HG02798 (cell line): Measurements from ENCODE around the gene CTF1.
A peak's percentile ranks its signal among the peaks of the same experiment; 100 is the strongest.
"Not testable (repeated sequence)": the region's sequence is repeated elsewhere in the genome, so short reads cannot be mapped to it uniquely, and the experiment has no call there.

Experiments
- ATAC-seq: cut with Tn5 transposase; IDR thresholded peaks from one replicate; pipeline ENCODE4 v1.9.1; 2021; ENCODE audit warnings: mild to moderate bottlenecking; ENCODE audit not compliant: unreplicated experiment, poor library complexity

Gene CTF1

DNA sequence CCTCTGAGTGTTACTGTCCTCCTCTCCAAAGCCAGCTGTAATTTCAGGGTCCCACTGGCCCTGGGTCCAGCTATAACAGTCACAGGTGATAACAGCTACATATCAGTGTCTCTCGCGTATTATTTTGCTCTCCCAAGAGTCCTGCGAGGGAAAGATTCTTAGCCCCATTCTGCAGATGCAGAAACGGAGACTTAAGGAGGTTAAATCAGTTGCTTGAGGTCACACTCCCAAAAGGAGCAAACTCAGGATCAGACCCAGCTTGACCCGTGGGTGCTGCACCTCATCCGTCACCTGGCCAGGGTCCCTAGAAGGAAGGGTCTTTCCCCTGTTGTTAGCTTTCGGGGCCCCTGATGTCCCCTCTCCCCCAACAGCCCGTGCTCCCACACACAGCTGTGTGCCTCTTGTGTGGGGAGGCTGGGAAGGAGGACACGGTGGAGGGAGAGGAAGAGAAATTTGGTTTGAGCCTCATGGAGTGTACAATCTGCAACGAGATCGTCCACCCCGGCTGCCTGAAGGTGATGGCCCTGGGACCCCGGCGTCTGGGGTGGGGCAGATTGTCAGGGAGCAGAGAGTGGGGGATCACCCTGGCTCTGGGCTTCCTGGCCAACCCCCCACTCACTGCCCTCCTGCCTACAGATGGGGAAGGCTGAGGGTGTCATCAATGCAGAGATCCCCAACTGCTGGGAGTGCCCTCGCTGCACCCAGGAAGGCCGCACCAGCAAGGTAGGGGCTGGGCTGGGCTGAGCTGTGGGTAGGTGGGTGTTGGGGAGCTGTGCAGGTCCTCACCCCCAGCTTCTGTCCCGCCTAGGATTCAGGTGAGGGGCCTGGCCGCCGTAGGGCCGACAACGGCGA is 30.7 kb downstream of the CTF1 start:
- no peak for ATAC-seq

DNA sequence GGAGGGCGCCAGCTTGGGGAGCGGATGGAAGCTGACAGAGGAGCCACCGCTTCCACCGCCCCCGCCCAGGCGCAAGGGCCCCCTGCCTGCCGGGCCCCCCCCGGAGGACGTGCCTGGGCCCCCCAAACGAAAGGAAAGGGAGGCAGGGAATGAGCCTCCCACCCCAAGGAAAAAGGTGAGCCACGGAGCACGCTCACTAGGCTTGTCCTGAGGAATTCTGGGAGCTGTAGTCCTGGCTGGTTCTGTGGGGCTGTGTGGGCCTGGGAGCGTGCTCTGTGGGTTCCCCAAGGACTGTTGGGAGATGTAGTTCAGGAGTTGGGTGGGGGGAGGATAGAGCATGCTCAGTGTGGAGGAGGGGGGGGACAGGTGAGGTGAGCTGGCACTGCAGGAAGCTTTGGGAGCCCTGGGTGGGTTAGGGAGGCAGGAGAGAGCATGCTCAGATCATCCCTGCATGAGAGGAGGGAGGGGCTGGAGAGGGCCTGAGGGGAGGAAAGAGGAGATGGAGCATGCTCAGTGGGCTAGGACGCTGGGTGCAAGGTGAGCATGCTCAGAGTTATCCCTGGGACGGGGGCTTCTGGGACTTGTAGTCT is 31.5 kb downstream of the CTF1 start:
- ATAC-seq, result no peak

DNA sequence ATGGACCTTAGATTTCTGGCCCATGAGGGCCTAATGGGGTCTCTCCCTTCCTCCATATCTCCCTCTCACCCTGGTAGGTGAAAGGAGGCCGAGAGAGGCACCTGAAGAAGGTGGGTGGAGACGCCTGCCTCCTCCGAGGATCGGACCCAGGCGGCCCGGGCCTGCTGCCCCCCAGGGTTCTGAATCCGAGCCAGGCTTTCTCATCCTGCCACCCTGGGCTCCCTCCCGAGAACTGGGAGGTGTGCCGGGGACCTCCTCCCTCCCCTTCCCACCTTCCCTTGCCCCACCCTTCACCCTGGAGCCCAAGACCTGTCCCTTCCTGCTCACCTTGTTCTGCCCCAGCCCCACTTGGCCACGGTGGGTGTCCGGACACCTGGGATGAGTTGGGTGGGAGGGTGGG is 32.0 kb downstream of the CTF1 start:
- no peak for ATAC-seq

DNA sequence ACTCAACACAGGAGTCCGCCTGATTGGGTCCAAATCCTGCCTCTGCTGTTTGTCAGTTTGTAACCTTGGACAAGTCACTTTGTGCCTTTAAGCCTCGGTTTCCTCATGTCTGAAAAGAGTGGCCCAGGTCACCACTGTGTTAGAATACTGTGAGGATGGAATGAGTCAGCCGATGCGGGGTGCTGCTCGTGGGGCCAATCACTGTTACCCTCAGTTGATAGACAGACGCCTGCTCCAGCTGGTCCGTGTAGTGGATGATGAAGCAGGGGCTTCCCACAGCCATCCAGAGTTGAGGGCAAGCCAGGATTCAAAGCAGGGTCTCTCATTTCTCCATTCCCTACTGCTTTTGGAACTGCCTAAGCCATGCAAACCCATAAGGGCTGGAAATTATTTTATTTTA is 32.8 kb downstream of the CTF1 start:
- ATAC-seq, result no peak

DNA sequence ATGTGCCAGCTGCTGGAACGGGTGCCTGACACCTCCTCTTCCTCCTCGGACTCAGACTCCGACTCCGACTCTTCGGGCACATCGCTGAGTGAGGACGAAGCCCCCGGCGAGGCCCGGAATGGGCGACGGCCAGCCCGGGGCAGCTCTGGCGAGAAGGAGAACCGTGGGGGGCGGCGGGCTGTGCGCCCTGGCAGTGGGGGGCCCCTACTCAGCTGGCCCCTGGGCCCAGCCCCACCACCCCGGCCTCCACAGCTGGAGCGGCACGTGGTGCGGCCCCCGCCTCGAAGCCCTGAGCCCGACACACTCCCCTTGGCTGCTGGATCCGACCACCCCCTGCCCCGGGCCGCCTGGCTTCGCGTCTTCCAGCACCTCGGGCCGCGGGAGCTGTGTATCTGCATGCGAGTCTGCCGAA is 33.8 kb downstream of the CTF1 start:
- ATAC-seq, result no peak

DNA sequence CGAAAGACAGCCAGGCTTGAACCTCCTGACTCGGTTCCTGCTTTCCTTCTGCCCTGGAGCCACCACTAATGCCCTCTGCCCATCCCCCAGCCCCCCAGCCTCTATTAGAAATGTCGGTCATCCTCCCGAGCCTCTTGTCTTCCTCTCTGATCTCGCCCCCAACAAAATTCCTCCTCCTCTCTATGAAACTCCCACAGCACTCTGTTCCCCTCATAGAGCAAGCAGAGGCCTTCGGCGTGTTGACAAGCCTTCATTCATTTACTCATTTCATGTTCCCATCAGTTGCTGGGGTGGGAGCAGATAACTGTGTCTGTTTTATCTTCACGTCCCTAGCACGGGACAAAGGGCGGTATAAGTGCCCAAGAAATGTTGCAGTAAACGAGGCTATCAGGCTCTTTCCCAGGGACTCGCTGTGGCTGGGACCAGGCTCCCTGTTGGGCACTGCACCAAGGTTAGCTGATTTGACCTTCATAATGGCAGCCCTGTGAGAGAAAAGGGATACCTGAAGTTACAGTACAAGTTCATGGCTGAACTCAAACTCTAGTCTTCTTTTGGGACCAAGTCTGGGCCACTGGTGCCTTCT is 34.7 kb downstream of the CTF1 start:
- no peak for ATAC-seq

DNA sequence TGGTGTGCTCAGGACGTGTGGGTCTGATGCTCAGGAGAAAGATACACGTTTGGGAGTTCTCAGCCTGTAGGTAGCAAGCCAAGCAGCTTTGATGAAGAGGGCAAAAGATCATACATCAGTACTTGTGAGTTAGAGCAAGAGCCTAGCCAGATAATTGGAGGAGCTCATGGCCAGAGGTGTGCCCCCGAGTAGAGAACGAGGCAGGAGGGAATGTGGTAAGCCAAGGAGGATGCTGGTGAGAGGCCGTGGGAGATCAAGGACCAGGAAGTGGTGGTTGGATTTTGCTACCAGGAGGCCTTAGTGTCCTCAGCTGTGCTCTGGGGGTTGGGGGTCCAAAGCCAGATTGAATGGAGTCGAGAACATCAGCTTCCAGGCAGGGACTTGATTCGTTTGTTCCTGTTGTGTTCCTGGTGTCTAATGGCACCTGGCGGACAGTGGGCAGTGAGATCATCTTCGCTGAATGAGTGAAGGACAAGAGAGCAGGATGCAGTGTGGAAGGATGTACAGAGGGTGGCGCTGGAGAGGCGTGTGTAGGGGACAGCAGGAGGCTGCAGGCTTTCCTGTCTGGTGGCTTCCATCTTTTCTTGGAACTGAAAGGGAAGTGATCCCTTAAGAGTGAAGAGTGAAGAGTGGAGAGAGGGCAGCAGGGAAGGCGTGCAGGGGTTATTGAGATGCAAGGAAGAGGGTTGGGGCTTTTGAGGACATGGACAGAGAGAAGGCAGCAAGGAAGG is 38.6 kb downstream of the CTF1 start:
- ATAC-seq, result no peak

DNA sequence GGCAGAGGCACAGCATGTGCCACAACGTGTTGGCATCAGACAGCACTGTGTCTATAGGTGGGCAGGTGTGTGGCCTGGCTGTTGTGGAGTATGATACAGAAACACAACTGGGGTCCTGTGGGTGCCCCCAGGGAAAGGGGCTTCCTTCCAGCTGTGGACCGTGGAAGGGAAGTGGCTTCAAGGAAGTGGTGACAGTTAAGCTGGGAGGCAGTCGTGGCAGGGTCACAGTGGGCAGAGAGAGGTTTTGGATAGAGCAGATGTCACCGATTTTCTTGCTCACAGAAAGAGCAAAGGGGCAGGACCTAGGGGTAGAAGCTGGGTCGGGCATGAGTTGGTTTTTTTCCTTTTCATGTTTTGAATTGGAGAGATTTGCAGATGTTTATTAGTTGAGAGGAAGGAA is 41.3 kb downstream of the CTF1 start:
- ATAC-seq, result no peak

DNA sequence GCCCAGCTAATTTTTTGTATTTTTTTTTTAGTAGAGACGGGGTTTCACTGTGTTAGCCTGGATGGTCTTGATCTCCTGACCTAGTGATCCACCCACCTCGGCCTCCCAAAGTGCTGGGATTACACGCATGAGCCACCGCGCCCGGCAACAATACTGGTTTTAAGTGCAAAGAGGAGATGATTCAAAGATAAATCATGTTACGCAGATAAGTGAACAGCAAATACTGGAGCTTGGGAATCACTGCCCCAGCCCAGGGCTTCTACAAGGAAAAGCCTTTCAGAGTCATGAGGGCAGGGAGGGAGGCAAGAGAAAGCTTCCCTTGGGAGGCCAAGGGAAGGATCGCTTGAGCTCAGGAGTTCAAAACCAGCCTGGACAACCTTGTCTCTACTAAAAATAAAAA is 43.2 kb downstream of the CTF1 start:
- ATAC-seq, result not testable (repeated sequence)

DNA sequence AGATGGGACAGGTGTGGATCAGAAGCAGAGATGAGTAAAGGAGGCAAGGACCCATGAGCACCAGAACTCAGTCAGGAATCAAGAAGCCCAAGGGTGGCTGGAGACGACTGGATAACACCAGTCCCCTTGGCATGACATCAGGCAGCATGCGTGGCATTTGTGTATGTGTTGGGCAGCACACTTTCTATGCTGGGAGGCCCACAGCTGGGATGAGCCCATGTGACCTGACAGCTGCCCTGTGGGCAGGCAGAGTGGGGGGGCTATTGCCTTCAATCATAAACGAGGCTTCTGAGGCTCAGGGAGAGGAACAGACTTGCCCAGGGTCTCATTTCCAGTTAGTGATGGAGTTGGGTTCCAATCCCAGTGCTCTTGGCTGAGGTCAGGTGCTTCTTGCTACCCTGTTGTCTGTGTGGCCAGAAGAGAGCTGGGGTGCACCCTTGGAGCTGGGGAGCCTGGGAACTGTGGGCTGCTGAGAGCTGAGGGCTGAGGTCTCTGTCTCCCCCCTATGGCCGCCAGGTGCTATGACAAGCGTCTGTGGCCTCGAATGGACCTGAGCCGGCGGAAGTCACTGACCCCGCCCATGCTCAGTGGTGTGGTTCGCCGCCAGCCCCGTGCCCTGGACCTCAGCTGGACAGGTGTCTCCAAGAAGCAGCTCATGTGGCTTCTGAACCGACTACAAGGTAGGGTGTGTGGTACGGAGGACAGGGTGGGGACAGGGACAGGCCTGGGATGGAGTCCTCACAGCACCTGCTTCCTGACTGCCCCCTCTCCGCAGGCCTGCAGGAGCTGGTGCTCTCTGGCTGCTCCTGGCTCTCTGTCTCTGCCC is 45.4 kb downstream of the CTF1 start:
- peak; percentile 91 for ATAC-seq

DNA sequence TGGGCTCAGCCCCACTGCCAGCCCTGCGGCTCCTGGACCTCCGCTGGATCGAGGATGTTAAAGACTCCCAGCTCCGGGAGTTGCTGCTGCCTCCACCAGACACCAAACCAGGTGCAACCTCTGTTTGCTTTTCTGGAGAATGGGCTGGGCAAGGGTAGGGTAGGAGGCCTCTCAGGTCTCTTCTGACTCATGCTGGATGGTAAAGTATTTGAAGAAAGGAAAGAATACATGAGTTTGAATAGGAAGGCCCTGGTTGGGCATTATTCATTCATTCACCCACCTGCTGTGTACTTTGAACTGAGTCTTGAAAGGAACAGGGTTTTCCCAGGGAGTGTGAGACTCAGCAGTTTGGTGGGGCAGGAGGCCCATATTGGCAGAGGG is 46.0 kb downstream of the CTF1 start:
- ATAC-seq, result no peak

DNA sequence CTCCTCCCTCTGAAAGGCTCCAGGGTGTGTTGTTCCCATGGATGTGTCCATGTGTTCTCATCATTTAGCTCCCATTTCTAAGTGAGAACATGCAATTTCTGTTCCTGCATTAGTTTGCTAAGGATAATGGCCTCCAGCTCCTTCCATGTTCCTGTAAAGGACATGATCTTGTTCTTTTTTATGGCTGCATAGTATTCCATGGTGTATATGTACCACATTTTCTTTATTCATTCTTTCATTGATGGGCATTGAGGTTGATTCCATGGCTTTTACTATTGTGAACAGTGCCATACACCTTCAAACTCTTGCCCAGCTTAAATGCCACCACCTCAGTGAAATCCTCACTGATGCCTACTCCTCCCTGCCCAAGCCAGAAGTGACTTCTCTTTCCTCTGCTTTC is 47.9 kb downstream of the CTF1 start:
- ATAC-seq, result no peak

DNA sequence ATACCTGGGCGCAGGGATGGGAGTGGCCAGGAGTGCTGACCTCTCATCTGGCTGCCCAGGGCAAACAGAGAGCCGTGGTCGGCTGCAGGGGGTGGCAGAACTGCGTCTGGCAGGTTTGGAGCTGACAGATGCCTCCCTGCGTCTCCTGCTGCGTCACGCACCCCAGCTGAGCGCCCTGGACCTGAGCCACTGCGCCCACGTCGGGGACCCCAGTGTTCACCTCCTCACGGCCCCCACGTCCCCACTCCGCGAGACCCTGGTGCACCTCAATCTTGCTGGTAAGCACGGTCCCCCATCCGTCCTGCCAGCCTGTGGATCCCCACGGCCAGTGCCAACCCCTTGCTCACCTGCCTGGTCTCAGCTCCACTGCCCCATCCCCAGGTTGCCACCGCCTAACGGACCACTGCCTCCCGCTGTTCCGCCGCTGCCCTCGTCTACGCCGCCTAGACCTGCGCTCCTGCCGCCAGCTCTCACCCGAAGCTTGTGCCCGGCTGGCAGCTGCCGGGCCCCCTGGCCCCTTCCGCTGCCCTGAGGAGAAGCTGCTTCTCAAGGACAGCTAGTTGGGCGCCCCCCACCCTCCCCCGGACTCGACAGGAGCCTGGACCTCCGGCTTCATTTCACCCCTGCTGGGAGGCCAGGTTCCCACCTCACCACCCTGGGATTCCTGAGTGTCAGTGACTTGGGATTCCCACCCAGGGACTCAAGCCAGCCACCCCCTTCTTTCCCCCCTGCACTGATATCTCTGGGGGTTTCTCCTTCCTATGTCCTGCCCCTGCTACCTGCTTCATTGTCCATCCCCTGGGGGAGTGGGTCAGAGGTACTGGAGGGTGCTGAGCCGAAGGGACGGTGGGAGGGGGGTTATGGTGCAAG is 50.5 kb downstream of the CTF1 start:
- no peak for ATAC-seq

DNA sequence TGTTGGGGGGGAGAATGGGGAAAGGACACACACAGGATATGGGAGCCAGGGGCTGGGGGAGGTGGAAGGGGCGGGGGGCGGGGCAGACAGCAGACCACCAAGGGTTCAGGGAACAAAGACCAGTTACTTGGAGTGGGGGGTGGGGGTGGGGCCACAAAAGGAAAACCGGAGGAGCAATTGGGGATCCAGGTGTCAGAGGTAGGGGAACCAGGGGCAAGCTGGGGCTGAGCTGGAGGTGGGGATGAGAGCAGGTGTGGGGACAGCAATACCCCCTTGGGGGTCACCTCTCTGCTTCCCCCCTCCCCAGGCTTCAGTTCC is 51.1 kb downstream of the CTF1 start:
- ATAC-seq, result no peak

DNA sequence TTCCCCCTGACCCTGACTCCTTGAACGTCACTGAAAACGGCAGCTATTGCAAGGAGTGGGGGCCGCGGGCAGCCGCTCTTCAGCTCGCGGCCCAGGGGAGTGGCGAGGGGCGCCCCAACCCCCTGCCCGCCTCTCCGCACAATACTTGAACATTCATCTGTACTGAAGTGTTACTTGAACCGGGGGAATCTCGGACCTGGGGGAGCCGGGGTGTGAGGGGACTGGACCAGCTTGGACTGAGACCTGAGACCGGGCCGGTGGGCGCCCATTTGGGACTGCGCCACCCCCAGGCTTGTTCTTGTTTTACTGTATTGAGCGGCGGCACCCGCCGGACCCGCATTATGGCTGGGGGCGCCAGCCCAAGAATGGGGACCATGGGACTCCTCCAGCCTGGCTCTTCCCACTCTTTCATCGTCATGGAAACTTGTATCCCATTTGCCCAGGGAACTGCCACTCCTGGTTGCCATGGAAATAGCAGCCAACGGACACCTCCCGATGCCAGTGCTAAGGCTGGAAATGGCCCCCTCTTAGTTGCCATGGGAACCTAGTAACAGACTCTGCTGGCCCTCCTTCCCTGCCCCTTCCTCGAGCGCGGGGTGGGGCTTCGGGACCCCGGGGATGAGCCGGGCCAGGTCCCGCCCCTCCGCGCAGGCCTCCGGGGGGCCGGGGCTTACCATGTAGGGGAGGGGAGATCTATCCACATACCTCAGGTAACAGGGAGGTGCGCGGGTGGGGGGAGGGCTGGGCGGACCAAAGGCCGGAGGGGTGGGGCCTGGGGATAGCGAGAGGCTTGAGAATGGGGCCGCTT is 51.6 kb downstream of the CTF1 start:
- no peak for ATAC-seq

DNA sequence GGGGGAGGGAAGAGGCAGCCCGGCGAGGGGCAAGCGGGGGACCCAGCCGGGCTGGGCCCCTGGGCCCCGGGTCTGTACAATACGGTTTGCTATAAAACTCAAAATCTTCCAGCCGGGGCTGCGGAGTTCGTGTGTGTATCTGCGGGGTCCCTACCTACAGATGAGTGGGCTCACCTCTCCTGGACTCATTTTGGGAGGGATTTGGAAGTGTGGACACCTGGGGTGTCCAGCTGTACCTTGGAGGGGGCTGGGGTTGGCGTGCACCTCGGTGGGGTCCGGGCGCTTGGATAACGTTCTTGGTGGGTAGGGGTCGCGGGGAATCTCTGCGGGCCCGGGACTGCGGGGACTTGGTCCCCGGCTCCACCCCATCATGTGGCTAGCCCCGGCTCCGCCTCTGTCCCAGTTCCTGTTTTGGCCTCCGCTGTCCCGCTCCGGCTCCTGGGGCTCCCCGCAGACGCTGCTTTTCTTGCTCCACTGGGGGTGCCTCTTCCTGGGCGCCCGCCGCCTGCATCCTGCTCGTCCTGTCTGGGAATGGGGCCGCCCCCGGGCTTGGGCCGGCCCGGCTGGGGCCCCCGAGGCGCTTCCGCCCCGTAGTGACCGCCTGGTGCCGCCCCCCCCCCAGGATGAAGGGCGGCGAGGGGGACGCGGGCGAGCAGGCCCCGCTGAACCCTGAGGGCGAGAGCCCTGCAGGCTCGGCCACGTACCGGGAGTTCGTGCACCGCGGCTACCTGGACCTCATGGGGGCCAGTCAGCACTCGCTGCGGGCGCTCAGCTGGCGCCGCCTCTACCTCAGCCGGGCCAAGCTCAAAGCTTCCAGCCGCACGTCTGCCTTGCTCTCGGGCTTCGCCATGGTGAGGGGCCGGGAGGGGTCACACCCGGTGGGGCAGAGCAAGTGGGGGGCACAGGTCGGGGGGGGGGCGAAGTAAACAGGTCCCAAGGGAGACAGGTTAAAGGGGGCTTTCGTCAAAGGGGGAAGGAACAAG is 52.5 kb downstream of the CTF1 start, which contains the start of gene ORAI3:
TSS of gene ORAI3 (plus strand) at position 402 of the 983 bp plus-strand sequence. CDS start at position 624, 222 bp downstream.
- ATAC-seq, result peak; percentile 56
